Thyroid gland (tissue), 4 donors: ENCODE measurements around the gene ACVR1. TPM values are rescaled to one million over a fixed set of nuclear protein-coding genes. Genes with fewer than 3 reads are reported as not detected.
A peak's percentile ranks its signal among the peaks of the same experiment; 100 is the strongest.

ENCODE experiments used
- DNase-seq, 2 donors: peaks; one replicate each; pipeline ENCODE4 v3.0.0-alpha.2; 2019
- H3K27ac ChIP-seq, 3 donors: fragments of 200-600 bp; sonication (generic); 1 replicate in 2 of 3; 2 replicates in 1 of 3; pipeline ENCODE4 v1.5.1; 2016 to 2019; ENCODE audit warnings: mild to moderate bottlenecking in 1 of 3, moderate library complexity in 1 of 3
- H3K27me3 ChIP-seq: fragments of 200-600 bp; sonication (generic); one replicate; pipeline ENCODE4 v1.5.1; 2019
- H3K36me3 ChIP-seq, 2 donors: fragments of 200-600 bp; sonication (generic); one replicate each; pipeline ENCODE4 v1.5.1; 2016 to 2019
- H3K4me1 ChIP-seq, 2 donors: fragments of 200-600 bp; sonication (generic); one replicate each; pipeline ENCODE4 v1.5.1; 2017 to 2019
- H3K4me3 ChIP-seq, 3 donors: fragments of 200-600 bp; sonication (generic); replicated peaks in 1 of 3; 1 replicate in 2 of 3; 2 replicates in 1 of 3; pipeline ENCODE4 v1.5.1; 2016; ENCODE audit warnings: mild to moderate bottlenecking in 1 of 3
- H3K9me3 ChIP-seq: fragments of 200-600 bp; sonication (generic); one replicate; pipeline ENCODE4 v1.5.1; 2017
- CTCF ChIP-seq, 6 experiments: fragments of 200-600 bp in 3 of 6; fragments of 450-650 bp in 3 of 6; sonication (generic) in 3 of 6; IDR thresholded peaks; one replicate each; pipeline ENCODE4 v1.5.1; 2016 to 2019; ENCODE audit warnings: antibody characterized with exemption in 6 of 6, mild to moderate bottlenecking in 2 of 6, inconsistent platforms in 1 of 6, moderate library complexity in 1 of 6
- POLR2A ChIP-seq, 2 donors: fragments of 450-650 bp; IDR thresholded peaks; one replicate each; pipeline ENCODE4 v1.6.1; 2017; ENCODE audit warnings: antibody characterized with exemption in 2 of 2, mild to moderate bottlenecking in 2 of 2, moderate library complexity in 1 of 2
- WGBS, 2 donors: methylation state at CpG; one replicate each; pipeline ENCODE4 v1.1.5; 2017; 5-methylcytosine and 5-hydroxymethylcytosine counted together
- intact Hi-C: fragments of 100-400 bp; cut with DNase I; formaldehyde crosslinking; loops from one replicate; pipeline ENCODE4 v1.15.1; 2023
- total RNA-seq, 4 donors: library from RNA; depleted of rRNA; stranded (reverse); fragments of >200 nt; gene quantifications; one replicate each; pipeline ENCODE4 v1.2.3, GENCODE V29; 2016

ACVR1 gene
- total RNA-seq, 4 donors from 2014 or later = 42.7 to 55.8 (median 46.3) TPM

- no peaks in the 10 kb centered on the region for H3K27me3 ChIP-seq
- no peak for TF ChIP-seq POLR2A (IDR thresholded peaks at IDR 0.05)
- TF ChIP-seq CTCF (IDR thresholded peaks at IDR 0.05) = no peak
- H3K9me3 ChIP-seq = no peaks in the 10 kb centered on the region
- no peak for DNase-seq
- peaks cover 0 to 13% of the 10 kb centered on the region in 2 donors for H3K4me1 ChIP-seq
- no peaks in the 10 kb centered on the region for H3K36me3 ChIP-seq
- no peak overlapping the region for H3K4me3 ChIP-seq
- no peak overlapping the region for H3K27ac ChIP-seq
- intact Hi-C loops = no loop called here
- 45 to 61% methylated on average over 2 of the region's 2 CpGs for WGBS, 2 donors
Observed at GRCh38 chr2:157900684-157901083, 24.6 kb upstream of the ACVR1 start.

- H3K4me1 ChIP-seq = peaks cover 0 to 13% of the 10 kb centered on the region in 2 donors
- no peak for TF ChIP-seq POLR2A (IDR thresholded peaks at IDR 0.05)
- no peaks in the 10 kb centered on the region for H3K9me3 ChIP-seq
- intact Hi-C loops = no loop called here
- WGBS, 2 donors = 80 to 84% methylated on average over 2 of the region's 2 CpGs
- no peaks in the 10 kb centered on the region for H3K27me3 ChIP-seq
- H3K27ac ChIP-seq = no peak overlapping the region
- no peak for DNase-seq
- H3K36me3 ChIP-seq = no peaks in the 10 kb centered on the region
- H3K4me3 ChIP-seq = no peak overlapping the region
Observed at GRCh38 chr2:157900203-157900602, 24.1 kb upstream of the ACVR1 start.

GRCh38 chr2:157899125-157899839, 23.2 kb upstream of the ACVR1 start:
- Histone ChIP-seq H3K4me3 (no peak overlapping the region), H3K27ac (no peak overlapping the region), H3K27me3 (no peaks in the 10 kb centered on the region), H3K9me3 (no peaks in the 10 kb centered on the region), H3K36me3 (no peaks in the 10 kb centered on the region), H3K4me1 (peaks cover 0 to 13% of the 10 kb centered on the region in 2 donors)
- DNase-seq = no peak
- 80 to 92% methylated on average over 7 of the region's 7 CpGs for WGBS, 2 donors
- intact Hi-C loops = no loop called here
- no peak for TF ChIP-seq POLR2A (IDR thresholded peaks at IDR 0.05)
- no peak for TF ChIP-seq CTCF (IDR thresholded peaks at IDR 0.05)

- no peaks in the 10 kb centered on the region for H3K9me3 ChIP-seq
- intact Hi-C loops = no loop called here
- TF ChIP-seq CTCF (IDR thresholded peaks at IDR 0.05) = no peak
- no peak for TF ChIP-seq POLR2A (IDR thresholded peaks at IDR 0.05)
- no peaks in the 10 kb centered on the region for H3K36me3 ChIP-seq
- 68 to 73% methylated on average over 2 of the region's 2 CpGs for WGBS, 2 donors
- H3K27me3 ChIP-seq = no peaks in the 10 kb centered on the region
- peaks cover 0 to 13% of the 10 kb centered on the region in 2 donors for H3K4me1 ChIP-seq
- no peak overlapping the region for H3K4me3 ChIP-seq
- DNase-seq = peak in 1 of 2 donors; percentile 39
- H3K27ac ChIP-seq = no peak overlapping the region
Observed at GRCh38 chr2:157898591-157898996, 22.5 kb upstream of the ACVR1 start.

GRCh38 chr2:157897106-157897971, 21.2 kb upstream of the ACVR1 start:
- H3K27ac ChIP-seq = no peak overlapping the region
- no peaks in the 10 kb centered on the region for H3K36me3 ChIP-seq
- H3K27me3 ChIP-seq = no peaks in the 10 kb centered on the region
- no peak for DNase-seq
- H3K9me3 ChIP-seq = no peaks in the 10 kb centered on the region
- TF ChIP-seq POLR2A (IDR thresholded peaks at IDR 0.05) = no peak
- no peak for TF ChIP-seq CTCF (IDR thresholded peaks at IDR 0.05)
- intact Hi-C loops = no loop called here
- WGBS, 2 donors = 79 to 92% methylated on average over 4 of the region's 4 CpGs
- peaks cover 0 to 13% of the 10 kb centered on the region in 2 donors for H3K4me1 ChIP-seq
- no peak overlapping the region for H3K4me3 ChIP-seq
